Putamen (tissue), 1 donor: ENCODE measurements around the gene GNE.

ENCODE experiments used
- DNase-seq: peaks from one replicate; pipeline ENCODE4 v3.0.0-alpha.2; 2016; ENCODE audit warnings: low spot score

The GNE gene

DNA sequence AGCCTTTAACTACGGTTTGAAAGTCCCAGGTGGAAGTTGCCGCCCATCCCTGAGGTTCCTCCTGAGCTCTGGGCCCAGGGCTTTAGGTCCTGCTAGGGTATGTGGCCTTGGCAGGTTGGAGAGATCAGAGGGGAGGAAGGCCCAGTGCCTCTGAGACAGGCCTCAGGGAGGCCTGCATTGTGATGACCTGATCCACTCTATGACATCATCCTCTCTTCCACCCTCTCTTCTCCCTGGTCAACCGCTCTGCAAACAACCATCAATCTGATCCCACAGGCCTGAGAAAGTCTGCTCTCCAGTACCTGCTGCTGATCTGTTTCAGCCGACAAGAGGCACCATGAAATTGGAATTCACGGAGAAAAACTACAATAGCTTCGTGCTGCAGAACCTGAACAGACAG, 89.1 kb downstream of the GNE start, which contains the start of gene CCIN:
Gene CCIN (plus strand): TSS at position 223 of the 400 bp plus-strand sequence. CDS start 115 bp downstream, at position 338.
- no peak for DNase-seq

DNA sequence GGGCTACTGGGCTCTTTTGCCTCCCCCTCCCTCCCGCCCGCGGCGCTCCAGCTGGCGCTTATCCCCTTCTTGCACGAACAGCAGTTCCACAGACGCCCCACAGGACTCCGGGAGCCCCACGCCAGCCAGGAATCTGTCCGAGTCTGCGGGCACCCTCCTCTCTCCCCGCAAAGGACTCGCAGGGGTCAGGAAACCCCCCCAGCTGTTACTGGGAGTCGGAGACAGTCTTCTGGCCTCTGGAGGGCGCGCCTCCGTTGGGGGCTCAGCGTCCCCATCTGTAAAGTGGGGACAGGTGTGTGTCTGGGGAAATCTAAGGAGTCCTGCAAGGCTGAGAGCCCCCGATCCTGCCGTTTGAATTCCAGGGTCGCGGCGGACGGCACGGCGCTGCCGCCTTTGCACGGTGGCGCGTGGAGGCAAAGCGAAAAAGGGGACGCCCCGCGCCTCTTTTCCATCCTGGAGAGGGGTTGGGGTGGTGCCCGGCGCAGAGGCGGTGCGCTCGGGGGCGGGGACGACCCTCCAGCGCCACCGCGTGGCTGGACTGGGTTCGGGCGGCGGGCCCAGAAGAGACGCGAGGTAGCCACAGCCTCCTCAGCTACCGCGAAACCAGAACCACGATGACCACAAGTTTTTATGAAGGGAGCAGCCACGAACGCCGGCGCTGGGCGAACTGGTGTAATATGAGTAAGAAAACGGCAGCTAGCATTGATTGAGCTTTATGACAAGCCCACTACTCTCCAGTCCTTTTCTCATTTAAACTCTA, 91.9 kb downstream of the GNE start:
- DNase-seq: no peak

DNA sequence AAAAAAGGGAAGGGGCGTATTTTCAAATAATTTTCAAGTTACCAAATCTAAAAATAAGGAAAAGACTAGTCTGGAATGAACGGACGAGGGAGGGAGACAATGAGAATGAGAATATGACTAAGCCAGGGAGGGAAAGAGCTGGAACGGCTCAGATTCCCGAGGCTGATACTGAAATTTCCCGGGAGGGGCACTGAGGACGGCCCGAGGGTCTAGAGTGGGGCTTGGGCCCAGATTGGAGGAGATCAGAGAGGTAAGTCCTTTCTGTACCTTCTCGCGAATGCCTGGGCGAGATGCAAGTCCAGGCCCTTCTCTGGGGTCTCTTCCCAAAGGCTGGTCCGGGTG, 92.5 kb downstream of the GNE start:
- no peak for DNase-seq

DNA sequence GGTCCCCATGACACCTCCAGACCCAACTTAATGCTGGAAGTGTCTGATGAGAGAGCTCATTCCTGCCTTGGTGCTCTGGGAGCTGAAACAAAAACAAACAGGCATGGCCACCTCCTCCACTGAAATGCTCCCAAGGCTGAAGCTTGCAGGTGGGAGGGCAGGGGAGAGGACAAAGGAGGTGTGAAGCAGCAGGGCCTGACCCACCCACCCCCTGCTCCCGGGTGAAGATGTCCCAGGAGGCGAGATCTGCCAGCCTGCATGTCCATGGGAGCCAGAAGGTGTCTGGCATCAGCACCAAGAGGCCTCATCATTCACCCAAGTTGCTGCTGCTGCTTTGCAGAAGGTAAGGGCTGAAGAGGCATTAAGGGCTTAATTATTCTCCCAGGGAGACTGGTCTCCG, 93.3 kb downstream of the GNE start:
- DNase-seq: no peak
